HG02588 (cell line): ENCODE data around the gene PTPRN2.

Source experiments
- ATAC-seq: cut with Tn5 transposase; IDR thresholded peaks from one replicate; pipeline ENCODE4 v1.9.1; 2021; ENCODE audit warnings: mild to moderate bottlenecking, moderate library complexity; ENCODE audit not compliant: unreplicated experiment

Gene PTPRN2

DNA sequence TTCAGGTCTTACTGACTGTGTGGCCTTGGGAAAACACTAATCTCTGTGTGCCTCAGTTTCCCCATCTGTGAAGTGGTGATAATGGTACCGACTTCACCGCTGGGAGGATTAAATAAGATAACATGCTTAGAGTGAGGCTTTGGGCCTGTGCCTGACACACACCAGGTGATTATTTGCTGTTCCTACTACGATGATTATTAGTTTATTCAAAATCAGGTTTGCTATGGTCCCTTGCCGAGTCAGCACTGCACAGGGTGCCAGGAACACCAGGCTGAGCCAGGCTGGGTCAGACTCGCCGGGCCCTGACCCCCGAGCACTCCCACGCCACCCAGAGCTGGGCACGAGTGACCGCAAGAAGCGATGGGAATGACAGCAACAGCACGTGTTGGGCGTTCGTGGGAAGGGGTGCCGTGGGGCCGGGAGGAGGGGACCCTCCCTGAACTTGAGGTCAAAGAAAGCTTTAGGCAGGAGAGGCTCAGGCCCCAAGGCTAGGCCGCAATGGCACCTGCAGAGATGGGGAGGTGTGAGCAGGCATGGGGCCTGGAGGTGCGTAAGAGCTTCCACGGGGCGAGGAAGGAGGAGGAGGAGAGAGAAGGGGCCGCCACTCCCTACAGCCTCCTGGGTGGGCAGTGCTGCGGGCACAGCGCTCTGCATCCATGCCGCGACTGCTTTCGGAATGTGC, 925.4 kb downstream of the PTPRN2 start:
- ATAC-seq, result no peak

DNA sequence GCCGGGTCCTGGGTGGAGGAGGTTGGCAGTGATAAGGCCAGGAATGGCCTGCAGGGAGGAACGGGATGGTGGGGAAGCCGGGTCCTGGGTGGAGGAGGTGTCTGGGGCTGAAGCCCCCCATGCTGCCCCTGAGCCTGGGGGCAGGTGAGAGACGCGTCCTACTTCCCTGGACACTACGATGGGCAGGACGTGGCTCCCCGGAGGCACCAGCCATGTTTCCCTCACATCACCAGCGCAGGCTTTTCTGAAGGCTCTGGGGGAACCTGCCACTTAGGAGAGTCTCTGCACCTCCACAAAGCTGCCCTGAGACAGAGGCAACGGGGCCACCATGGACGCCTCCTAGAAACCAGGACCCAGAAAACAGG, 926.0 kb downstream of the PTPRN2 start:
- no peak for ATAC-seq

DNA sequence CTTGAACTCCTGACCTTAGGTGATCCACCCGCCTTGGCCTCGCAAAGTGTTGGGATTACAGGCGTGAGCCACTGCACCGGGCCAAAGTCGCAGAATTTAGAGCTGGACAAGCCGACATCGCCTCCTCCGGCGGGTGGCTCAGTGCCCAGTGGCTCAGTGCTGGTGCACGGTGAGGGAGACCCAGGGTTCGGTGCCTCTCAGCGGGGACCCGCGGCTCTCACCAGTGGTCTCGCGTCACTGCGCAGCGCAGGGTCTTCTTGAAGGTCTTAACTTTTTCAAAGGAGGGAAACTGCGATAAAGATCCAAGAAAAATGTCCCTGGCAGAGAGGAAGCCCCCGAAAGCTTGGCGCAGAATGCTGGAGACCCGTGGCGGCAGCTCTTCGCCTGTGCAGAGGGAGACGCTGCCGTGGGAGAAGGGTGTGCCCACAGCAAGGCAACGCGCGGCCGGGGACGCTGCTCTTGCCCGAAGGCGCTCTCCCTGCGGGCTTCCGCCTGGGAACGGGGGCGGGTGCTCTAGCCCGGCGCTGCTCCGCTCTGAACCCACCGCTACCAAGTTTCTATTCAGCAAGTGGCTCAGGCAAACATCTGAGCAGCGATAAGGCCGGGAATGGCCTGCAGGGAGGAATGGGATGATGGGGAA, 926.5 kb downstream of the PTPRN2 start:
- no peak for ATAC-seq

- no peak for ATAC-seq
Observed at GRCh38 chr7:157658851-157659412, 928.7 kb downstream of the PTPRN2 start.

DNA sequence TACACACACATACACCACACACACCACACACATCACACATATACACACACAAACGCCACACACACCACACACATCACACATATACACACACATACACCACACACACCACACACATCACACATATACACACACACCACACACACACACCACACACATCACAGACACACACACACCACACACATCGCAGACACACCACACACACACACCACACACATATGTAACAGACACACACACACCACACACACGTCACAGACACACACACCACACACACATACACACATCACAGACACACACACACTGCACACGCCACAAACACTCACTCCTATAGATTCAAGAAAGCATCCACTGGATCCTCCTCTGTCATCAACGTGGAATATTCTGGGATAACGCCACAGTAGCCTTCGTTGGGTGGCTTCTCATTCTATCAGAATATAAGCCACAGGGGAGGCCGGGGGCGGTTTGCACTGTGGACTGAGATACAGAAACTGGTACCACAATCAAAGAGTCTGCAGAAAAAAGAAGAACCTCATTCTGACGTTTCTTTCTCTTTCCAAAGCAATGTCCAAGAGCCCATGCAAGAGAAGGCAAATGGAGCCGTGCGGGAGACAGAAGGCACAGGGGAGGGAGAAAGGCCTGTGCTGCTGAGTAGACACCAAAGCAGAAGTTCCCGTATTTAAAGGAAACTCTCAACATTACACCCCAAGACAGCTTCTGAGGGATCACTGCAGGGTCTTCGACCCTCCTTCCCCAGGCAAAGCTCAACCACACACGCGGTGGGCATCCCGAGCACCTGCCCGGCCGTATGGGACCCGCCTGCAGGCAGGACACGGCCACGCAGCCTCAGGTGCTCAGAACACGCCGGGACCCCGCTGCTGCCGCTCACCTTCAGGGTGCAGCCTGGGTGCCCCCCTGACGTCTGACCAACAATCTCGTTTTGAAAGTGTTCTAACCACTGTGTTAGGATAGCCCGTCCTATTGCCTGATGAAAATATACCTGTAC, 929.6 kb downstream of the PTPRN2 start:
- no peak for ATAC-seq

DNA sequence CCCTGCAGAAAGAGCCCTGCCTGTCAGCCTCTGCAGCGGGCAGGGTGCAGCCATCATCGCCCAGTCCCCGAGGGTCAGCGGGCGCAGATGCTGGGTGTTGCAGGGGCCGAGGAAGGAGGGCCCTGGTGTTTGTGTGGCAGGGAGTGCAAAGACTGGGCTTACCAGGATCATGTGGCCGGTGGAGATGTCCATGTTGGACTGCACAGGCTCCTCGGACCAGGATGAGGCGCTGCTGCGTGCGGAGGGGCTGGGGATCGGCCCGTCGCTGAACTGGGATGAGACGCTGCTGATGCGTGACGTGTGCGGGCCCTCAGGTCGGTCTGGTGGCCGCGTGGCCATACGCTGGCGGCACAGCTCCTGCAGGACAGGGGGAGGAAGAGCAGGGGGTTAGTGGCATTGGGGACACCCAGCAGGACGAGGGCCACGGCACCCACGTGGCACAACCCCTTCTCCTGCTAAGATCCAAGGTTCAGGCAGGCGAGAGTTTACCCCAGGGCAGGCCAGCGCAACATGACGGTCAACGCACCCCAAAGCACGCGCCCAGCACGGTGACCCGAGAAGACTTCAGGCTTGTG, 931.3 kb downstream of the PTPRN2 start:
- no peak for ATAC-seq

DNA sequence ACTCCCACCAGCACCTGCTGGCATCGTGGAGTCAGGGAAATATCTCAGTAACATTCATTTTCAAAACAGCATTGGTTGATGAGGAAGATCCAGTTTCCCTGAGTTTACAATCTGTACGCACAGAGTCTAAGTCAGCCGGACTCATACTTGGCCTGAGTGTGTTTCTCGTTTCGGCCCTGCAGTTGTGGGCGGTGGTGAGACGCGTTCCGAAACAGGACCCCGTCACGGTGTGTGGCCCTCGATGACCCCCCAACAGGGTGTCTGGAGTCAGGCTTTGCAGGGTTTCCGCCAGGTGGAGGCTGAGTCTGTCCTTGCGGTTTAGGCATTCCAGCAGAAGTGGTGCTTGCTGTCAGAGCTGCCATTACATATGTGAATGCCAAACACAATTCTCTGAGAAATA, 933.3 kb downstream of the PTPRN2 start:
- ATAC-seq, result no peak

DNA sequence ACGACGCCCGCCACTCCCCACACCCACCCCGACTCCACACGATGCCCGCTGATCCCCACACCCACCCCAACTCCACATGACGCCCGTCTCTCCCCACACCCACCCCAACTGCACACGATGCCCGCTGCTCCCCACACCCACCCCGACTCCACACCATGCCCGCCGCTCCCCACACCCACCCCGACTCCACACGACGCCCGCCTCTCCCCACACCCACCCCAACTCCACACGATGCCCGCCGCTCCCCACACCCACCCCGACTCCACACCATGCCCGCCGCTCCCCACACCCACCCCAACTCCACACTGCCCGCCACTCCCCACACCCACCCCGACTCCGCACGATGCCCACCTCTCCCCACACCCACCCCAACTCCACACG, 933.8 kb downstream of the PTPRN2 start:
- ATAC-seq, result no peak

DNA sequence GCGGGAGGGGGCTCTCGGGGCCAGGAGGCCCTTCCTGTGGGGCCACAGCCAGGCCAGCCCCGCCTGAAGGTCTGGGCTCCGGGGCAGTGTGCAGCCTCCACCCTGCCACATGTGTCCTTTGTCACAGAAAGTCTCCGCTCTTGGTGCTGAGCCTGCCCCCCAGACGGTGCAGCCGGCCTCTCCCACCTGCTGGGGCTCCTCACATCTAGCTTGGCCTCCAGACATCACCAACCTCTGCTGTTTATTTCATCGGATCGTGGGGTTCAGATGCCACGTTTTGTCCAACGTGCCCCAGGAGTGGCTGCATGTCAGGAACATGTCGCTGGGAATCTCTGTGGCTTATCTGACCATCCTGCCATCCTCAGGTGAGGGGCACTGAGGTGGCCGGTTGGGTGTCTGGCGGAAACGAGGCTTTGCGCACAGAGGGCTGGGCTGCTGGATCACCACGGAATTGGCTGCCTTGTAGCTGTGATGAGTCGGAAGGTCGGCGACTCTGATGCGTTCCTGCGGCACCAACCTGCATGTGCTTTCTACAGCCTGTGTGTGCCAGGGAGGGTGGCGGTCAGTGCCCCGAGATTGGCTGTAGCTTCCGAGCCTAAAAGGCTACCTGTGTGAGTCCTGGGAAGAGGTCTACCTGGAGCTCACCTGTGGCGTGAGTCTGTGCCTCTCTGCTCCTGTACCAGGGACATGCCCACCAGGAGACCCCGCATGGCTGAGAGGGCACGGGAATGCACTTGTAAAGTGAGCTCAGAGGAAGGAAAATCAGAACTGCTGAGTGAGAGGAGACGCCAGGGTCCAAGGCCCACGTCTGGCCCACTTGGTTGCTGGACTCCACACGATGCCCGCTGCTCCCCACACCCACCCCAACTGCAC, 934.4 kb downstream of the PTPRN2 start:
- ATAC-seq, result no peak

- ATAC-seq, result no peak
Observed at GRCh38 chr7:157652161-157652953, 935.3 kb downstream of the PTPRN2 start.

DNA sequence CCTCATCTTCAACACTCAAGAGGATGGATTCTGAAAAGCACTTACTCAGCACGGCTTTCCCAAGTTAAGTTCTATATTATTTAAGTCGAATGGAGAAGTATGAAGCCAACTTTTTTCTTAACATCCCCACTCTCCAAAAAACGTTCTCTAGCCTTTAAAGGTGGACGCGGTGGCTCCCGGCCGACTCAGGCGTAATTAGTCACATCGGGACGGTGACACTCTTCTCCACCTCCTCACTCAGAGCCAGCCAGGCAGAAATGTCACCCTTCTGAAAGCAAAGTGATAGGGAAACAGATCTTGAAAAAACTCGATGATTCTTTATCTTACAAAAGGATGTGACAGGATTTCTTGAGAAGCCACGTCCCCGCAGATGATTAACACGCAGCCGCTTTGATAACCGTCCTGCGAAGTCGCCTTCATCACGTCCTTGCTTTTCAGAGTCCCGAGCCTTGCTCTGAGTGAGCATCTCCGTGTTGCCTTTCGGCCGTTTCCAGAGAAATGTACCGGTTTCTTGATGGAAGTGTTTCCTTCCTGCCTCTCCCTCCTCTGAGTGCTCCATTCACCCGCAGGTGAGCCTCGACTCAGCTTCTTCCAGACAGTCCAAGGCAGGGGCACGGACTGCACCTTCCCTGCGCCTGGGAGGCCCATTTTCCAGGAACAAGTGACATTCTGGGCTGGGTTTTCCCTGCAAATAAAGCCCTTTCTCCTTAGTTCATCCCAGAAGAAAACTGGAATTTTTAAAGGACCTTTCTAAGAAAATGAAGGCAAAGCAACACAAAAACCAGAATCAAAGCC, 936.1 kb downstream of the PTPRN2 start:
- ATAC-seq, result no peak

- ATAC-seq, result no peak
Observed at GRCh38 chr7:157650801-157651200, 936.8 kb downstream of the PTPRN2 start.

DNA sequence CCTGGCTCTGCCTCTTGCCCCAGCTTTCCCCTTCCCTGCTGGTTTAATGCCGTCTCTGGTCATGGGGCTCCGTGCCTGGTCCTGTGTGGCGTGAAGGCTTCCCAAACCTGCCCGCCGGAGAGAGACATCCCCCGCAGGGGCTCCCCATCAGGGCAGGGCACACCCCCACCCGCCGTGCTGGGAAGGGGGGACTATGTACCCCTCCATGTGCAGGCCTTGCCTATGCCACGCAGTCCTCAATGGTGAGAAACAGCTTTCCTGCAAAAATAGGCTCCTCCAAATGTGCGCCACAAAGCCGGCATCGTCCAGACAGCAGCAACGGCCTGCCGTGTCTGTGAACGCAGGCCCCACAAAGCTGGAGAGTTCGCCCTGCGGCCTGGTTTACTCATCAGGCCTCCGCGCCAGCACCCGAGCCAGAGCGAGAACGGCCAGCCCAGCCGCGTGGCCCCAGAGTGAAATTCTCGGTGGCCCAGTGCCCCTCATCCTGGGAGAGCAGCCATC, 937.4 kb downstream of the PTPRN2 start:
- ATAC-seq, result no peak

DNA sequence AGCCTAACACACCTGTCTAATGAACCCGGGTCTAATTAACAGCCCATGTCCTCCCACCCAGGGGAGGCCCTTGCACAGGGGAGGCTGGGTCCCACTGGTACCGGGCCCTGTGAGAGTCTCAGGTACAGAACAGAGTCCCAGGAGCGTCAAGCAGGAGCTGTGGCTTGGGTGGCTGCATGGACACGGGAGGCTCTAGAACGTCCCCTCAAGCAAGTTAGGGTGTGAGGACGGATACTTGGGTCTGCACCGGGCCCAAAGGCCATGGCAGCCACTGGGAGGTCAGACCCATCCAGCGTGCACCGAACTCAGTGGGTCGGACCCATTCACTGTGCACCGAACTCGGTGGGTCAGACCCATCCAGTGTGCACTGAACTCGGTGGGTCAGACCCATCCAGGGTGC, 941.1 kb downstream of the PTPRN2 start:
- no peak for ATAC-seq

- no peak for ATAC-seq
Observed at GRCh38 chr7:157645539-157645938, 942.1 kb downstream of the PTPRN2 start.

DNA sequence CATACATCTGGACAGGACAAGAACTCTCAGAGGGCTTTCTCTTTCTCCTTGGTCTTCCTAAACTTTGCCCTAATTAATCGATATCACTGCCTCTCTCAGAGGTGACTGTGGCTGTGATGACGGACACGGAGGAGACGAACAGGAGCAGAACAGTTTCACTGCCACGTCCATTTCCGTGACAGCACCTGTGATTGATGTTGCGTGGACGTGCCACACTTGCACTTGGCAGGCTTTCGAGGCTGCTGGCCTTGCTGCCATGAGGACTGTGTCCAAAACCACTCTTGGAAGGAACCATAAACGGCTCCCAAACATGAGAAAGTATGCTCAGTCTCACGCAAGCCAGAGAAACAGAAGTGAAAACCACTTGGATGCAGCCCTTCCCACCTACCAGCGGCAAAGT, 942.7 kb downstream of the PTPRN2 start:
- no peak for ATAC-seq

- ATAC-seq, result no peak
Observed at GRCh38 chr7:157643525-157643970, 944.1 kb downstream of the PTPRN2 start.

DNA sequence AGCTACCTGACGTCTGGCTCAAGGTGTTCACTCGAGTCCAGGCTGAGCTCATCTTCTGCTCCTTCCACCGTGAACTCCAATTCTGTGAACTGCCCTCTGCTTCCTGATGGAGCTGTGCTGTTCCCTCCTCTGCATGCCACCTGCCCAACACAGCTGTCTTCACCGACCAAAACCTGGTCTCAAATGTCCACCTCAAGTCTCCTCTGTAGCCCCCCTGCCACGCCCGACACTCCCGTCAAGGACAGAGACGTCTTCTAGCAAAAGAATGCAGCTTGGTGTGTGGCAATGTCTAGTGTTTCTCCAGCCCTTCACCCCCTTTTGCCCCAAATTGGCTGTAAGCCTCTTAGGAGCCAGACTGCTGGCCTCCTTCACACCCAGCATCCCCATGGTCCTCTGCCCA, 945.8 kb downstream of the PTPRN2 start:
- no peak for ATAC-seq
